OCI-LY7 (cell line): ENCODE data around the gene CLEC16A.
"Not testable (repeated sequence)": the region's sequence is repeated elsewhere in the genome, so short reads cannot be mapped to it uniquely, and the experiment has no call there.

Source experiments
- CTCF ChIP-seq: fragments of 200-600 bp; sonication (generic); conservative IDR thresholded peaks from 2 replicates; pipeline ENCODE4 v1.5.1; 2014; ENCODE audit warnings: mild to moderate bottlenecking, antibody characterized with exemption, low read length, moderate library complexity, mixed read lengths
- EZH2phosphoT487 ChIP-seq: fragments of 200-600 bp; sonication (generic); IDR thresholded peaks from 2 replicates; pipeline ENCODE4 v1.6.1; 2018; ENCODE audit warnings: low read depth, borderline replicate concordance, mild to moderate bottlenecking, mixed run types, antibody characterized with exemption, low read length, moderate library complexity, mixed read lengths

GRCh38 chr16:10929097-10929496, 15.3 kb upstream of the CLEC16A start:
- TF ChIP-seq CTCF, EZH2phosphoT487: not testable (repeated sequence)
